Activated naive CD4-positive, alpha-beta T cell treated with anti-CD3 and anti-CD28 coated beads, Interleukin-2, amount 50 U/mL, for 72 hours (primary cell): ENCODE data around the gene ALOX15B. TPM values are rescaled to one million over a fixed set of nuclear protein-coding genes. Genes with fewer than 3 reads are reported as not detected.
"Not testable (repeated sequence)": the region's sequence is repeated elsewhere in the genome, so short reads cannot be mapped to it uniquely, and the experiment has no call there.

ENCODE experiments used
- ATAC-seq, 2 donors: fragments of 150-1000 bp; cut with Tn5 transposase; 2 replicates each; pipeline ENCODE4 v1.10.0; 2021; ENCODE audit warnings: mild to moderate bottlenecking in 2 of 2, moderate library complexity in 2 of 2
- DNase-seq, 2 donors: peaks; one replicate each; pipeline ENCODE4 v3.0.0; 2021 to 2022; ENCODE audit warnings: low spot score in 2 of 2
- H3K27ac Mint-ChIP-seq, 2 donors: one replicate each; pipeline ENCODE4 v1.8.0; 2022; ENCODE audit warnings: mild to moderate bottlenecking in 2 of 2, mixed read lengths in 2 of 2
- H3K36me3 Mint-ChIP-seq, 2 donors: one replicate each; pipeline ENCODE4 v1.8.0; 2022; ENCODE audit warnings: mixed read lengths in 2 of 2
- H3K9me3 Mint-ChIP-seq, 2 donors: one replicate each; pipeline ENCODE4 v1.8.0; 2022; ENCODE audit warnings: mixed read lengths in 2 of 2
- total RNA-seq, 2 donors: library from RNA; stranded (reverse); gene quantifications; one replicate each; pipeline ENCODE4 v1.2.3, GENCODE V29; 2022

ALOX15B gene
- total RNA-seq, 2 donors from 2014 or later: not detected

GRCh38 chr17:8022360-8023003 is 16.4 kb upstream of the ALOX15B start:
- H3K36me3 Mint-ChIP-seq: no peaks in the 10 kb centered on the region
- DNase-seq (no peak), ATAC-seq (no peak)
- H3K9me3 Mint-ChIP-seq: no peaks in the 10 kb centered on the region
- no peak overlapping the region for H3K27ac Mint-ChIP-seq

GRCh38 chr17:8024161-8024560 is 14.7 kb upstream of the ALOX15B start:
- ATAC-seq, H3K36me3 Mint-ChIP-seq, H3K27ac Mint-ChIP-seq, DNase-seq, H3K9me3 Mint-ChIP-seq: not testable (repeated sequence)

- no peaks in the 10 kb centered on the region for H3K36me3 Mint-ChIP-seq
- ATAC-seq (no peak), DNase-seq (no peak)
- no peak overlapping the region for H3K27ac Mint-ChIP-seq
- H3K9me3 Mint-ChIP-seq: no peaks in the 10 kb centered on the region
Measured at GRCh38 chr17:8025176-8025911, 13.5 kb upstream of the ALOX15B start.

DNA sequence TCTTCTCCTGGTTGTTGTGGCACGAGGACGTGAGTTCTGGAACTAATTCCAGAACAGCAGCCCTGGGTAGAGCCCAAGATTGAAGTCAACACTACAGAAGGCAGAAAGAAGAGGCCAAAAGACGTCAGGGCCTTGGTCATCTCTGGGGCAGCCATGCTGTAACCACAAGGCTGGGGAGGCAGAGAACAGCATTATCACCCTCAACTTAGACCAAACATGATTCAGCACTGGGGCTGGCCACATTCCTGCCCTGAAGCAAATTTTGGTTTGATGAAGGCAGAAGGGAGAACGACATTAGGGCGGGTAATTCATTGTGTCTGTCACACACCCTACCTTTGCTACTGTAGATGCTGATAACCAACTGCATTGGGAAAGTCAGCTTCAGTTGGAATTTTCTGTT is 9.7 kb upstream of the ALOX15B start:
- H3K9me3 Mint-ChIP-seq: no peaks in the 10 kb centered on the region
- H3K36me3 Mint-ChIP-seq: no peaks in the 10 kb centered on the region
- DNase-seq (no peak), ATAC-seq (no peak)
- no peak overlapping the region for H3K27ac Mint-ChIP-seq

GRCh38 chr17:8031261-8031661 is 7.6 kb upstream of the ALOX15B start:
- no peaks in the 10 kb centered on the region for H3K36me3 Mint-ChIP-seq
- no peaks in the 10 kb centered on the region for H3K9me3 Mint-ChIP-seq
- DNase-seq: no peak
- H3K27ac Mint-ChIP-seq: no peak overlapping the region
- ATAC-seq: no peak

- no peaks in the 10 kb centered on the region for H3K36me3 Mint-ChIP-seq
- no peak overlapping the region for H3K27ac Mint-ChIP-seq
- no peak for ATAC-seq
- DNase-seq: no peak
- no peaks in the 10 kb centered on the region for H3K9me3 Mint-ChIP-seq
Measured at GRCh38 chr17:8031950-8032349, 6.9 kb upstream of the ALOX15B start.

DNA sequence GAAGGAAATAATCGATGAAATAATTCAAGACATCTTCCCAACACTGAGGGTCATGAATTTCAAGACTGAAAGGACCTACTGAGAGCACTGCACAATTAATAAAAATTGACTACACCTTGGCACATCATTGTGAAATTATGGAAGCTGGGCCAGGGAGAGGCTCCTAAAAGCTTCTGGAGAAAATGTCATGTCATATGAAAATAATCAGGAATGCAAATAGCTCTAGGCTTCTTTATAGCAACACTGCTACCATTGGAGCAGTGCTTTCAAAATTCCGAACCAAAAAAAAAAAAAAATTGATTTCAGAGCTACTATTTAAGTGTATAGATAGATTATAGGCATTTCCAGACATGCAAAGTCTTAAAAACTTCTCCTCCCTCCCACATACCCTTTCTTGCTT is 6.4 kb upstream of the ALOX15B start:
- Mint-ChIP-seq H3K36me3 (no peaks in the 10 kb centered on the region), H3K27ac (no peak overlapping the region), H3K9me3 (no peaks in the 10 kb centered on the region)
- no peak for DNase-seq
- no peak for ATAC-seq

DNA sequence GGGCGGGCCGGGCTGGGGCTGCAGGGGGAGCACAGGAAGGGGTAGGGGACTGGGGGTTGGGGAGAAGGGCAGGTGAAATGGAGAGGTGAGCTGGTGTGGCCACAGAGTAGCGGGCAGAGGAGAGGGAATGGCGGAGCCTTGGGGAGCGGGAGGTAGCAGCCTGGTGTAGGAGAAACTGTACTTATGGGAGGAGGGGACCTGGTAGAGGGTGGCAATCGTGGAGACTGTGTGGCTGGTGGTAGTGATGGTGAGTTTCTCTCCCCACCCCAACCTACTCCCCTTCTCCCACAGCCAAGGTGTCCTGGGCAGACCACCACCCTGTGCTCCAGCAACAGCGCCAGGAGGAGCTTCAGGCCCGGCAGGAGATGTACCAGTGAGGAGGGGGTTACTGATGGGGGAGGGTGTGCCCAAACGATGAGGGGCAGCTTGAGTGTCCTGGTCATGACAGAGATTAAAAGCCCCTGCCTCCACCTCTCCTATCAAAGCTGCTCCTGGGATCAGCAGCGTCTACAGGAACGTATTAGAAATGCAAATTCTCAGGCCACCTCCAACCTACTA is 831 bp downstream of the ALOX15B start:
- no peak for ATAC-seq
- DNase-seq: no peak
- Mint-ChIP-seq H3K36me3 (no peaks in the 10 kb centered on the region), H3K9me3 (no peaks in the 10 kb centered on the region), H3K27ac (no peak overlapping the region)

- DNase-seq (no peak), ATAC-seq (peak; percentile 45 to 72)
- Mint-ChIP-seq H3K36me3 (no peaks in the 10 kb centered on the region), H3K9me3 (no peaks in the 10 kb centered on the region), H3K27ac (no peak overlapping the region)
Measured at GRCh38 chr17:8041249-8041928, 2.5 kb downstream of the ALOX15B start.

- H3K36me3 Mint-ChIP-seq: no peaks in the 10 kb centered on the region
- DNase-seq: no peak
Measured at GRCh38 chr17:8041979-8042378, 3.1 kb downstream of the ALOX15B start.

GRCh38 chr17:8044819-8045810 is 6.3 kb downstream of the ALOX15B start:
- H3K9me3 Mint-ChIP-seq: no peaks in the 10 kb centered on the region
- no peak for ATAC-seq
- no peak overlapping the region for H3K27ac Mint-ChIP-seq
- no peaks in the 10 kb centered on the region for H3K36me3 Mint-ChIP-seq
- DNase-seq: no peak

More at GRCh38 chr17:8041979-8042378, 3.1 kb downstream of the ALOX15B start:
- Mint-ChIP-seq H3K9me3 (no peaks in the 10 kb centered on the region), H3K27ac (no peak overlapping the region)
- ATAC-seq: no peak

- no peaks in the 10 kb centered on the region for H3K9me3 Mint-ChIP-seq
- DNase-seq (no peak), ATAC-seq (no peak)
- H3K36me3 Mint-ChIP-seq: no peaks in the 10 kb centered on the region
- peak overlapping the region in 1 of 2 donors; percentile 44 for H3K27ac Mint-ChIP-seq
Measured at GRCh38 chr17:8046306-8046928, 7.6 kb downstream of the ALOX15B start.

DNA sequence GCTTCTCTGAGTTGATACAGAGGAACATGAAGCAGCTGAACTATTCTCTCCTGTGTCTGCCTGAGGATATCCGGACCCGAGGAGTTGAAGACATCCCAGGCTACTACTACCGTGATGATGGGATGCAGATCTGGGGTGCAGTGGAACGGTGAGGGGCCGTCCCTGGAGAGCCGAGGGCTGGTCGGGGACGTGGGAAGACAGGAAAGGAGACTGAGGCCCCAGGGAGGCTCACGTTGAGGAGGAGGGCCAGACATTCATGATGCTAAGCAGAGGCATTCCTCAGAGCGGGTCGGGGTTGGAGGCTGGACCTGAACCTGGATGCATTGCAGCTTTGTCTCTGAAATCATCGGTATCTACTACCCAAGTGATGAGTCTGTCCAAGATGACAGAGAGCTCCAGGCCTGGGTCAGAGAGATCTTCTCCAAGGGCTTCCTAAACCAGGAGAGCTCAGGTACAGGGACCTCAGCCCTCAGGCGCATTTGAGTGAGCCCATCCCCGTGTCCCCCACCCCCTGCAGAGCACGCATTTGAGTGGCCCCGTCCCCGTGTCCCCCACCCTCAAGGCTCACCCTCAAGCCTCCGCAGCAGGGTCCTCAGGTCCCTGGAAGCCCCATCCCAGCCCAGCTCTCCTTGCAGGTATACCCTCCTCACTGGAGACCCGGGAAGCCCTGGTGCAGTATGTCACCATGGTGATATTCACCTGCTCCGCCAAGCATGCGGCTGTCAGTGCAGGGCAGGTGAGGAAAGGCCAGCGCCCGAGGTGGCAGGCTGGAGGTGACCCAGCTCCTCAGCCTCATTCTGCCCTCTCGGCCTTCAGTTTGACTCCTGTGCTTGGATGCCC is 8.3 kb downstream of the ALOX15B start:
- Mint-ChIP-seq H3K9me3 (no peaks in the 10 kb centered on the region), H3K36me3 (no peaks in the 10 kb centered on the region), H3K27ac (no peak overlapping the region)
- no peak for DNase-seq
- ATAC-seq: no peak

DNA sequence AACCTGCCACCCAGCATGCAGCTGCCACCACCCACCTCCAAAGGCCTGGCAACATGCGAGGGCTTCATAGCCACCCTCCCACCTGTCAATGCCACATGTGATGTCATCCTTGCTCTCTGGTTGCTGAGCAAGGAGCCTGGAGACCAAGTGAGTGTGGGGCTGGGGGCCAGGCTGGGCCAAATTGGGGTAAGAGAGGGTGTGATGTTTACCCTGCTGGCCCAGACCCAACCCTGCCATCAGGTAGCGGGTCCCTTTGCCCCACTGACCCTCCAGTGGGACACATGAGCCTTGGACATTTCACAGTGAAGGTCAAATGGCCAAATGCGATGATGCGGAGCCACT is 8.9 kb downstream of the ALOX15B start:
- no peaks in the 10 kb centered on the region for H3K9me3 Mint-ChIP-seq
- no peaks in the 10 kb centered on the region for H3K36me3 Mint-ChIP-seq
- no peak for DNase-seq
- H3K27ac Mint-ChIP-seq: no peak overlapping the region
- ATAC-seq: no peak

DNA sequence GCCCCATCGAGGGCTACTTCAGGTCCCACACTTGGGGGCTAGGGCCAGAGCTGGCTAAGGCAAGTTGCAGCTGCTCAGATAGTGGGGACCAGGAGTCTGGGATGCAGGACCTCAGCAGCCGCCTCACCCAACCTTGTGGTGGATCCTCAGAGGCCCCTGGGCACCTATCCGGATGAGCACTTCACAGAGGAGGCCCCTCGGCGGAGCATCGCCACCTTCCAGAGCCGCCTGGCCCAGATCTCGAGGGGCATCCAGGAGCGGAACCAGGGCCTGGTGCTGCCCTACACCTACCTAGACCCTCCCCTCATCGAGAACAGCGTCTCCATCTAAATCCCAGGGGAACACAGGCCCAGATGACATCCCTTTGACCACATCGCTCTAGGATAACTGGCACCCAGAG is 9.4 kb downstream of the ALOX15B start:
- ATAC-seq (no peak), DNase-seq (no peak)
- H3K9me3 Mint-ChIP-seq: no peaks in the 10 kb centered on the region
- no peak overlapping the region for H3K27ac Mint-ChIP-seq
- no peaks in the 10 kb centered on the region for H3K36me3 Mint-ChIP-seq
